GM12872 (cell line): ENCODE results near the gene SPINK4.

Experiments
- CTCF ChIP-seq: IDR thresholded peaks from 3 replicates; pipeline ENCODE4 v1.5.1; 2011; ENCODE audit warnings: low read depth, mild to moderate bottlenecking, low read length, moderate library complexity; ENCODE audit not compliant: insufficient read depth

Gene SPINK4

DNA sequence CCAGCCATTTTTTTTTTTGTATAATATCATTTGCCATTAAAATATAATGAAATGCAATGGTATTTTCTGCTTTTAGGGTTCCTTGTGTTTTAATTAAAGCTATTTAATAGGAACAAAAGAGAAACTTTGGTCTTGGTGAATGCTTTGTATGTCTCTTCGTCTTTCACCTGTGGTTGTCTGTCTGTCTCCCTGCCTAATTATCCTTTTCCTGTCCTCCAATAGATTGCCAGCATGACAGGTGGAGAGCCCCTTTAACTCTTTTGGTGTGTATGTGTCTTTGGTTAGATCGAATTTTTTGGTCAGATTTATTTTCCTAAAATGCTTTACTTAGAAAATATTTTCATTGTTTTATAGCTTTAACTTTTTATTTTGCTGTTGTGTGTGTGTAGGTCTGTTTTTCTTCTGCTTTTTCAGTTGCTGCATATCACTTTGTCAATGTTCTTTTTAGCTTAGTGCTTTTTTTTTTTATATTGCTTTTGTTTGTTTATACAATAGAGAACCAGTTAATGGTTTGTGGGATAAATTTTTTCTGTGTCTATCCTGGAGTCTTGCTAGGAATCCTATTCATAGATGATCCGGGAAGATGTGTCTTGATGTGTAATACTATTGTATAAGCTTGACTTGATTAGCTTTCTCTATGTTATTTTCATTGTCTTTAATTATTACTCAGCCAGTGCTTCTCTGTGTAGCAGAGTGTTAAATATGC lies 33.5 kb downstream of the SPINK4 start:
- no peak for TF ChIP-seq CTCF

DNA sequence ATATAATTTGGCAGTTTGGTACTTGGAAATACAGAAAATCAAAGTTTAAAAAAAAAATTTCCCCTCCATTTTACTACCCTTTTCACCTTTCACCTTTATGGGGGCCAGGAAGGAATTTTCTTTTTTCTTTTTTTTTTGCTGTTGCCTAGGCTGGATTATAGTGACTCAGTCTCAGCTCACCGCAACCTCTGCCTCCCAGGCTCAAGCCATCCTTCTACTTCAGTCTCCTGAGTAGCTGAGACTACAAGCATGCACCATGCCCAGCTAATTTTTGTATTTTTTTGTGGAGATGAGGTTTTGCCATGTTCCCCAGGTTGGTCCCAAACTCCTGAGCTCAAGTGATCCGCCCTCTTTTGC lies 34.0 kb downstream of the SPINK4 start:
- TF ChIP-seq CTCF: no peak

DNA sequence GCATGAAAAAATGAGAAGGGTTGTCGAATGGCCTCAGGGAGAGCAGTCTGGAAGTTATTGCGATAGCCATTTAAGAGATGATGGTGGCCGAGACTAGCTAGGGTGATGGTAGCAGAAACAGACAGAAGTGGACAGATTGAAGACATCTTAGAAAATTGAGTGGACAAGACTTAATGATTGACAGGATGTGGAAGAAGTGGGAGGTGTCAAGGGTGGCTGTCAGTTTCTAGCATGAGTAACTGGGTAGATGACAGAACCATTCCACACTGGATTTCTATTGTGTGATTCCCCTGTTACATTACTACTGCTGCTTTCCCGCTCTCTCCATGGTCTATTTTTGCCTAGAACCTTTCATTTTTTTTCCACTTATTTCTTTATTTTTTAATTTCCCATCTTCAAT lies 37.5 kb downstream of the SPINK4 start:
- TF ChIP-seq CTCF: no peak

DNA sequence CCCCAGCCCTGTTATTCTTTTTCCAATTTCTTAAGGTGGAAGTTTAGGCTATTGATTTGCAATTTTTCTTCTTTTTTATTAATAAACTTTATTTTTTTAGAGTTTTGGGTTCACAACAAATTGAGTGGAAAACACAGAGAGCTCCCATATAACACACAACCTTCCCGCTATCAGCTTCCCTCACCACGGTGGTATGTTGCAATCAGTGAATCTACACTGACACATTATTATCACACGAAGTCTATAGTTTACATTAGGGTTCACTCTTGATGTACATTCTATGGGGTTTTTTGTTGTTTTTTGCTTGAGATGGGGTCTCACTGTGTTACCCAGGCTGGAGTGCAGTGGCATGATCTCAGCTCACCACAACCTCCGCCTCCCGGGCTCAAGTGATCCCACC lies 45.5 kb downstream of the SPINK4 start:
- no peak for TF ChIP-seq CTCF

DNA sequence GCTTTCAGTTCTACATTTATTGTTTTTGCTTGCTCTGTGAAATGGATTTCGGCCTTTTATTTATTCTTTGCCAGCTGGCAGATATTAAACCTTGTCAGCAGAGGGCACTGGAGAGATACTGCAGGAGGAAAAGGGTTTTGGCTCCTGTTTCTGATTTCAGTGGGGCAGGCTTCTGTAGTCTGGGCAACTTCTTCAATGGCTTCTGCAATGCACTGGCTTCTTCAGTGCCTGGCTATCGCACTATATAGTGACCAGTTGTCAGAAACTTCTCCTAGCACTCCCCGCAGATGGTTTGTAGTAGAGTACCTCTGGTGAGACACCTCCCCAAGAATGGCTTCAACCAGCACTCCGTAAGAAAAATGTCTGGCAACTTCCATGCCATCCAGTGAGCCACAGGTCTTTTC lies 47.1 kb downstream of the SPINK4 start:
- peak; percentile 76 for TF ChIP-seq CTCF

DNA sequence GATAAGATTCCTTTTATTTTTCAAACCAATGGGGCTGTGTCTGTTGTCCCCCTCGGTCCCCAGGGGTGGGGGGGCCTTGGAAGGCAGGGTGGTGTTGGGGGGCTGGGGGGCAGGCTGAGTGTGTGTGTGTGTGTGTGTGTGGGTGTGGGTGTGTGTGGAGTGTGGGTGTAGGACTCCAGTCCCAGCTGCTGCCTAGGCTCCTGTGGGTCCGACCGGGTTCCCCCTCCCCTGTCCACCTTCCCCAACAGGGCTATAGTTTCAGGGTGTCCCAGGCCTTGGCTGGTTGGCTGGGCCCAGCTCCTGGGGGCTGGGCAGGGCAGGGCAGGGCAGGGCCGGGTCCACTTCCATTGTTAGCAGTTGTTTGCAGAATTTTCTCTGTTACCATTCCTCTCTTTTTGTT lies 48.3 kb downstream of the SPINK4 start:
- TF ChIP-seq CTCF: no peak

- TF ChIP-seq CTCF: no peak
Measured at GRCh38 chr9:33288828-33289483, 49.0 kb downstream of the SPINK4 start.

DNA sequence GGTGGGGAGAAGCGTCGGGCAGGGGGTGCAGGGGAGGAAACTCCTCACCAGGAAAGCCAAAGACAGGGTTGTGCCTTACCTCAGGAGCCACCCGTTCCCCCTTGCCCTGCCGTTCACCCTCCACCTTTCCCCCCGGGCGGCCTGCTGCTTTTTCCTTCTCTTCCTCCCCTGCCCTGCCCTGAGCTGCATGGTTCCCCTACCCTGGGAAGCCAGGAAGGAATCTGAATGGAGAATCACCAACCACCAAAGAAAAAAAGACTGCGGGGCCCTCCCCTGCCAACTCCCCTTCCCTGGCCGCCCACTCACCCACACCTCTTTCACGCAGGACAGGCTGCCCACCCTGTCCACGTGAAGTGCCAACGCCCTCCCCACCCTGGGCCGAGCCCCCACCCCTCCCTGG lies 49.5 kb downstream of the SPINK4 start:
- TF ChIP-seq CTCF: no peak
